HepG2 (cell line): ENCODE measurements around the gene FRK. TPM values are rescaled to one million over a fixed set of nuclear protein-coding genes. Genes with fewer than 3 reads are reported as not detected.

Source experiments
- ATF2 ChIP-seq: sonication (generic); formaldehyde crosslinking; IDR thresholded peaks from 2 replicates; pipeline ENCODE4 v1.4.0; 2020; ENCODE audit warnings: missing genetic modification reagents
- CENPBD1 ChIP-seq: sonication (generic); formaldehyde crosslinking; IDR thresholded peaks from 2 replicates; pipeline ENCODE4 v1.8.0; 2022; ENCODE audit warnings: missing genetic modification reagents, low read depth, mild to moderate bottlenecking, borderline replicate concordance
- FOXA1 ChIP-seq, 2 experiments: fragments of 450-650 bp in 1 of 2; sonication (generic) in 1 of 2; formaldehyde crosslinking in 1 of 2; IDR thresholded peaks; 2 replicates each; pipeline versions ENCODE4 v1.4.0 to v1.6.1; 2016 to 2020; ENCODE audit warnings: missing genetic modification reagents in 1 of 2
- FOXO4 ChIP-seq: sonication (generic); formaldehyde crosslinking; conservative IDR thresholded peaks from 2 replicates; pipeline ENCODE4 v1.8.1; 2023; ENCODE audit warnings: missing genetic modification reagents
- HOXA5 ChIP-seq: sonication (generic); formaldehyde crosslinking; IDR thresholded peaks from 2 replicates; pipeline ENCODE4 v1.4.0; 2020; ENCODE audit warnings: missing genetic modification reagents
- LRRFIP1 ChIP-seq: sonication (generic); formaldehyde crosslinking; conservative IDR thresholded peaks from 2 replicates; pipeline ENCODE4 v1.4.0; 2020; ENCODE audit warnings: missing genetic modification reagents
- NR0B2 ChIP-seq: sonication (generic); formaldehyde crosslinking; IDR thresholded peaks from 2 replicates; pipeline ENCODE4 v1.4.0; 2020; ENCODE audit warnings: mild to moderate bottlenecking, missing genetic modification reagents
- PREB ChIP-seq: sonication (generic); formaldehyde crosslinking; IDR thresholded peaks from 2 replicates; pipeline ENCODE4 v1.4.0; 2020; ENCODE audit warnings: missing genetic modification reagents
- PRPF4 ChIP-seq: fragments of 200-400 bp; formaldehyde crosslinking; IDR thresholded peaks from 2 replicates; pipeline ENCODE4 v1.6.1; 2016; ENCODE audit warnings: low read length, low read depth; ENCODE audit not compliant: poor library complexity, severe bottlenecking
- RFX1 ChIP-seq: fragments of 450-650 bp; IDR thresholded peaks from 2 replicates; pipeline ENCODE4 v1.6.1; 2017
- SP5 ChIP-seq: IDR thresholded peaks from 2 replicates; pipeline ENCODE4 v1.6.1; 2016; ENCODE audit warnings: low read depth, borderline replicate concordance
- SPEN ChIP-seq: sonication (generic); formaldehyde crosslinking; IDR thresholded peaks from 2 replicates; pipeline ENCODE4 v1.5.1; 2020; ENCODE audit warnings: low read depth, mild to moderate bottlenecking, missing genetic modification reagents
- SUZ12 ChIP-seq: fragments of 150-350 bp; IDR thresholded peaks from 2 replicates; pipeline ENCODE4 v1.6.1; 2014; ENCODE audit warnings: low read depth, low read length
- U2AF1 ChIP-seq: fragments of 200-400 bp; formaldehyde crosslinking; optimal IDR thresholded peaks from 2 replicates; pipeline ENCODE3; 2017; ENCODE audit warnings: mild to moderate bottlenecking, low read depth, low read length
- ZBTB38 ChIP-seq: sonication (generic); formaldehyde crosslinking; IDR thresholded peaks from 2 replicates; pipeline ENCODE4 v1.5.1; 2020; ENCODE audit warnings: mild to moderate bottlenecking, missing genetic modification reagents
- ZNF225 ChIP-seq: sonication (generic); formaldehyde crosslinking; IDR thresholded peaks from 2 replicates; pipeline ENCODE4 v1.4.0; 2020; ENCODE audit warnings: mild to moderate bottlenecking, missing genetic modification reagents
- ZNF292 ChIP-seq: sonication (generic); formaldehyde crosslinking; IDR thresholded peaks from 2 replicates; pipeline ENCODE4 v1.8.1; 2022; ENCODE audit warnings: mild to moderate bottlenecking, low read depth, missing genetic modification reagents, borderline replicate concordance
- ZNF382 ChIP-seq: sonication (generic); formaldehyde crosslinking; IDR thresholded peaks from 2 replicates; pipeline ENCODE4 v1.5.0; 2020; ENCODE audit warnings: missing genetic modification reagents, mild to moderate bottlenecking, borderline replicate concordance
- ZNF430 ChIP-seq: sonication (generic); formaldehyde crosslinking; IDR thresholded peaks from 2 replicates; pipeline ENCODE4 v1.9.0; 2021; ENCODE audit warnings: mild to moderate bottlenecking, missing genetic modification reagents
- ZNF562 ChIP-seq: sonication (generic); formaldehyde crosslinking; IDR thresholded peaks from 2 replicates; pipeline ENCODE4 v1.8.0; 2022; ENCODE audit warnings: missing genetic modification reagents, borderline replicate concordance
- ZNF747 ChIP-seq: sonication (generic); formaldehyde crosslinking; IDR thresholded peaks from 2 replicates; pipeline ENCODE4 v1.8.1; 2023; ENCODE audit warnings: missing genetic modification reagents, mild to moderate bottlenecking, borderline replicate concordance
- polyA plus RNA-seq, 8 experiments: library from polyadenylated mRNA; depleted of rRNA in 3 of 8; stranded (reverse) in 7 of 8; unstranded in 1 of 8; fragments of >200 nt; fragmentation: Illumina TruSeq in 4 of 8; extraction: Trizol in 4 of 8; gene quantifications; 2 replicates each; pipeline versions ENCODE4 v1.2.1 to v1.2.3, GENCODE V29; 2011 to 2016; ENCODE audit warnings: low read depth in 4 of 8, missing spikeins in 1 of 8, mixed read lengths in 1 of 8; ENCODE audit not compliant: insufficient read depth in 1 of 8
- total RNA-seq, 5 experiments: library from RNA; depleted of rRNA; stranded (reverse); fragments of >200 nt; fragmentation: Illumina TruSeq; extraction: Trizol; gene quantifications; 2 replicates each; pipeline ENCODE4 v1.2.3, GENCODE V29; 2016; ENCODE audit warnings: low read depth in 1 of 5

Gene FRK
- total and polyA plus RNA-seq, 2 of the 13 experiments (the other 11 are each of a cell fraction or from before 2014, with no cell fraction given), result 1.3 to 2.9 TPM

- no peak for TF ChIP-seq ZBTB38 (CRISPR knock-in tag)
- no peak for TF ChIP-seq ZNF562
- no peak for TF ChIP-seq LRRFIP1
- TF ChIP-seq RFX1, result no peak
- TF ChIP-seq SUZ12, result no peak
- TF ChIP-seq ZNF382, result no peak
- TF ChIP-seq ATF2, result no peak
- no peak for TF ChIP-seq SPEN
- peak; percentile 59; the same call in 1 of the 2 replicates for TF ChIP-seq ZNF292 (CRISPR knock-in tag)
- peak; percentile 63 for TF ChIP-seq HOXA5 (CRISPR knock-in tag)
- TF ChIP-seq FOXO4 (CRISPR knock-in tag), result no peak
- TF ChIP-seq SP5 (CRISPR knock-in tag), result 0 out of 2 replicates have a peak, but pooled peaks have one; percentile 21
- no peak for TF ChIP-seq NR0B2
- TF ChIP-seq PREB, result no peak
- no peak for TF ChIP-seq CENPBD1
- no peak for TF ChIP-seq ZNF430
- no peak for TF ChIP-seq ZNF225 (CRISPR knock-in tag)
- TF ChIP-seq ZNF747 (CRISPR knock-in tag), result no peak
- TF ChIP-seq PRPF4, result no peak
- TF ChIP-seq U2AF1, result no peak
- no peak for TF ChIP-seq FOXA1 (IDR thresholded peaks at IDR 0.05)
- TF ChIP-seq FOXA1 (CRISPR knock-in tag; IDR thresholded peaks at IDR 0.05), result no peak
Observed at GRCh38 chr6:116060572-116061283, at the start of gene FRK (continued).
